HEK293T (cell line): ENCODE data around the gene IFNA2.

Experiments used
- BHLHE40 ChIP-seq: fragments of 450-650 bp; IDR thresholded peaks from 2 replicates; pipeline ENCODE4 v1.6.1; 2016; ENCODE audit warnings: mild to moderate bottlenecking, moderate library complexity, borderline replicate concordance
- ELF4 ChIP-seq: fragments of 450-650 bp; IDR thresholded peaks from 2 replicates; pipeline ENCODE4 v1.6.1; 2017; ENCODE audit warnings: antibody characterized with exemption
- FOXA1 ChIP-seq: fragments of 450-650 bp; IDR thresholded peaks from 2 replicates; pipeline ENCODE4 v1.6.1; 2016; ENCODE audit warnings: mild to moderate bottlenecking
- FOXK2 ChIP-seq: fragments of 450-650 bp; IDR thresholded peaks from 2 replicates; pipeline ENCODE4 v1.6.1; 2016; ENCODE audit warnings: mild to moderate bottlenecking
- FOXM1 ChIP-seq: fragments of 450-650 bp; IDR thresholded peaks from 2 replicates; pipeline ENCODE4 v1.6.1; 2017; ENCODE audit warnings: mild to moderate bottlenecking, borderline replicate concordance
- HDGF ChIP-seq: fragments of 450-650 bp; IDR thresholded peaks from 2 replicates; pipeline ENCODE4 v1.6.1; 2017; ENCODE audit warnings: antibody characterized with exemption, borderline replicate concordance
- LEF1 ChIP-seq: fragments of 450-650 bp; IDR thresholded peaks from 2 replicates; pipeline ENCODE4 v1.6.1; 2017; ENCODE audit warnings: mild to moderate bottlenecking, borderline replicate concordance
- NFRKB ChIP-seq: fragments of 450-650 bp; IDR thresholded peaks from 2 replicates; pipeline ENCODE4 v1.6.1; 2016; ENCODE audit warnings: mild to moderate bottlenecking, moderate library complexity
- SP1 ChIP-seq: fragments of 450-650 bp; IDR thresholded peaks from 2 replicates; pipeline ENCODE4 v1.6.1; 2017
- SUZ12 ChIP-seq: fragments of 450-650 bp; IDR thresholded peaks from 2 replicates; pipeline ENCODE4 v1.6.1; 2016; ENCODE audit warnings: mild to moderate bottlenecking
- TARDBP ChIP-seq: fragments of 450-650 bp; IDR thresholded peaks from 2 replicates; pipeline ENCODE4 v1.6.1; 2016
- ZNF384 ChIP-seq: fragments of 450-650 bp; IDR thresholded peaks from 2 replicates; pipeline ENCODE4 v1.6.1; 2016

GRCh38 chr9:21383627-21384026, 1.6 kb downstream of the IFNA2 start:
- TF ChIP-seq ZNF384, result no peak
- no peak for TF ChIP-seq FOXM1
- no peak for TF ChIP-seq LEF1
- no peak for TF ChIP-seq SP1
- TF ChIP-seq SUZ12, result no peak
- no peak for TF ChIP-seq FOXK2
- no peak for TF ChIP-seq BHLHE40
- no peak for TF ChIP-seq FOXA1
- TF ChIP-seq HDGF, result no peak
- TF ChIP-seq ELF4, result no peak
- TF ChIP-seq NFRKB, result no peak
- TF ChIP-seq TARDBP, result no peak
